GM21526 (cell line): Measurements from ENCODE around the gene TIGD4.

ENCODE experiments used
- ATAC-seq: cut with Tn5 transposase; IDR thresholded peaks from one replicate; pipeline ENCODE4 v1.9.1; 2021; ENCODE audit warnings: moderate library complexity; ENCODE audit not compliant: unreplicated experiment, low FRiP score

TIGD4 gene

DNA sequence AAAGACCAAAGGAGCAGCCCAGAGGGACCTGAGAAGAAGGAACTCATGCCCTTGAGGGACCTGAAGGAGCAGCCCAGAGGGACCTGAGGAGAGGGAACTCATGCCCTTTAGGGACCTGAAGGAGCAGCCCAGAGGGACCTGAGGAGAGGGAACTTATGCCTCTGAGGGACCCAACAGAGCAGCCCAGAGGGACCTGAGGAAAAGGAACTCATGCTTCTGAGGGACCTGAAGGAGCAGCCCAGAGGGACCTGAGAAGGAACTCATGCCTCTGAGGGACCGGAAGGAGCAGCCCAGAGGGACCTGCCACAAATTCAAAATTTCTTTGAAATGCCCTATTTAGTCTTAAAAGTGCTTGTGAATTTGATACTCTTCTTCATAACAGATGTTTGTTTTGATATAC is 51.2 kb downstream of the TIGD4 start:
- ATAC-seq: no peak

DNA sequence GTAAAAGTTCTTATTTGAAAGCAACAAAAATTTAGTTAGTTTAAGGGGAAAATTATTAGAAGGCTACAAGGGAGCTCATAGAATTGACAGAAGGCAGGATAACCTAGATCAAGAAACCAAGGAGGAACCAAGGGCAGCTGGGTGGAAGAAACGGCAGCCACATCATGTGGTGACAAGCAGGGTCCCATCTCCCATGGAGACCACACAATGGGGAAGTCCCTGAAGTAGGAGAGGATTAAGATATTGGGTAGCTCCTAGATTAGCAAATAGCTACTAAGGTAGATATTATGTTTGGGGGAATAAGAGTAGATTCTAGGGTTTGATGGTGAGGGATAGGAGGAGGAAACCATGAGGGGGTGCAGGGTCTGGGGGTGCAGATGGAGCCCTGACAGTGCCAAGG is 51.7 kb downstream of the TIGD4 start:
- no peak for ATAC-seq

DNA sequence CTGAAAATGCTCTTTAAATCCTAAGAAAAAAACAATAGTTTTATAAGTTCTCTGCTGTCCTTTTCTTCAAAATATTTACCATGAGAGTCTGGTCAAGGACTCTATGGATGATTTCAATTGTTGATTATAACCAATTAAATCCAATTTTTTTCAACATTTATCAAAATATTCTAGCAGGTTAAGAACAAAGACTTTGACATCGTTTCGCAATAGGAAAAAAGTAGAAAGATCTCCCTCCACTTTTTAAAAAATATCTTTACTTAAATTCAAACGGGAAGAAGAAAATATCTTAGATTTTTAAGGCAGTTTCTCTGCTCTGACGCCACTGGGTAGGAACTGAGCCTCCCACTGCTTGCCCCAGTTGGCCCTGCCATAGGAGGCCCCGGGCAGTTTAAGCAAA is 55.0 kb downstream of the TIGD4 start:
- no peak for ATAC-seq

DNA sequence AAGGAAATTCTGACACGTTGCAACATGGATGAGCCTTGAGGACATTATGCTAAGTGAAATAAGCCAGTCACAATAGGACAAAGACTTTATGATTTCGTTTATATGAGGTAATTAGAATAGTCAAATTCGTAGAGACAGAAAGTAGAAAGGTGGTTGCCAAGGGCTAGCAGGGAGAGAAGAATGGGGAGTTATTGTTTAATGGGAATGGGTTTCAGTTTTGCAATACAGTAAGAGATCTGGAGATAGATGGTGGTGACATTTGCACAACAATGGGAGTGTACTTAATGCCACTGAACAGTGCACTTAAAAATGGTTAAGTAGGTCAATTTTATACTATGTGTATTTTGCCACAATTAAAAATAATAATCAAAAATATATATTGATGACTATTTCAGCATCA is 56.3 kb downstream of the TIGD4 start:
- ATAC-seq: no peak

DNA sequence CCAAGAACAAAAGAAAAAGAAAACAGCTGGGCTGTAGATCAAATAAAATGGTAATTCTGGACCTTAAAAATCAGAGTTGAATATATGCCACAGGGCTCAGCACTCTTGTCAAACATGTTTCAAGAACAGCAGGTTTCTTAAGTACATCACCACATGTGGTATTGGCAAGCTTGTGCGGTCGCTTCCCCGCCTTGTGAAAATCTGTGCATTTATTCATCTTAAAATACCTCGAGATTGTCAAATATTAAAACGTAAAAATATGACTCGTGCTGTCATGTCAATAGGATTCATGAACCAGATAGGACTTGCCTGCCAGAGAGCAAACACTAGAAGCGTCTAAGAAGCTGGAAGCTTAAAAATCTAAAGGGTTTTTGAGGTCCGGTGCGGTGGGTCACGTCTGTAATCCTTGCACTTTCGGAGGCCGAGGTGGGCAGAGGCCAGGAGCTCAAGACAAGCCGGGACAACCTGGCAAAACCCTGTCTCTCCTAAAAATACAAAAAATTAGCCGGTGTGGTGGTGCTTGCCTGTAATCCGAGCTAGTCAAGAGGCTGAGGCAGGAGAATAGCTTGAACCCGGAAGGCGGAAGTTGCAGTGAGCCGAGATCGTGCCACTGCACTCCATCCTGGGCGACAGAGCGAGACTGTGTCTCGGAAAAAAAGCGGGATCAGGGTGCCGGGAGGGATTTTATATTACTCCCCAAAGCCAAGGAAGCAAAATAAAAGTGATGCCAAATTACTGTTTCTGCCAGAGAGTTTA is 59.6 kb downstream of the TIGD4 start:
- no peak for ATAC-seq
